NCI-H510A (cell line): ENCODE results near the gene CHAC2.
A peak's percentile ranks its signal among the peaks of the same experiment; 100 is the strongest.
"Not testable (repeated sequence)": the region's sequence is repeated elsewhere in the genome, so short reads cannot be mapped to it uniquely, and the experiment has no call there.

Source experiments
- DNase-seq: peaks from one replicate; lab custom pipeline; 2025; lab: John Stamatoyannopoulos, UW

The CHAC2 gene

GRCh38 chr2:53778536-53779162, 11.0 kb downstream of the CHAC2 start:
- no peak for DNase-seq

DNA sequence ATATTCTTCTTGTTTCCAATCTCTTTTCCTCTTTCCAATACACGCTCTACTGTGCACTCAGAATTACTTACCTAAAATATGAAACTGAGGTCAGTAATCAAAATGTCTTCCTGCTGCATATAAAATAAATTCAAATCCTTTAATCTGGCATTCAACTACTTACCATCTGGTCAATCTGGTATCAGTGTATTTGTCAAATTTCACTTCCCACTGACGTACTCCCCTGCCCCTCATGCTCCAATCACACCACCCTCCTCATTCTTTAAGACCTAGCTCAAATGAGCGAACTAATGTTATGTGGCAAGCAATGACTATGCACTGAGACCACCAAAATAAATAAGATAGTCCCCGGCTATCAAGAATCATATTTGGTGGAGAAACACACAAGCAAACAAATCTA, 12.5 kb downstream of the CHAC2 start:
- DNase-seq, result no peak

- no peak for DNase-seq
Measured at GRCh38 chr2:53782676-53783075, 15.1 kb downstream of the CHAC2 start.

DNA sequence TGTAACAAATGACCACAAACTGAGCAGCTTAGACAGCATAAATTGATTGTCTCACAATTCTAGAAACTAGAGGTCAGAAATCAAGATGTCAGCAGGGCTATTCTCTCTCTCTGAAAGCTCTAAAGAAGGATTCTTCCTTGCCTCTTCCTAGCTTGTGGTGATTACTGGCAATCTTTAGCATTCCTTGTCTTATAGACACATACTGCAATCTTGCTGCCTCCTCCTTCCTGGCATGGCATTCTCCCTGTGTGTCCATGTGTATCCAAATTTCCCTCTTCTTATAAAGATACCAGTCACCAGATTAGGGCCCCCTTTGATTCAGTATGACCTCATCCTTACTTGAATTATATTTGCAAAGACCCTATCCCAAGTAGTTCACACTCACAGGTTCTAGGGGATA, 16.8 kb downstream of the CHAC2 start:
- DNase-seq, result no peak

- no peak for DNase-seq
Measured at GRCh38 chr2:53785366-53785765, 17.8 kb downstream of the CHAC2 start.

DNA sequence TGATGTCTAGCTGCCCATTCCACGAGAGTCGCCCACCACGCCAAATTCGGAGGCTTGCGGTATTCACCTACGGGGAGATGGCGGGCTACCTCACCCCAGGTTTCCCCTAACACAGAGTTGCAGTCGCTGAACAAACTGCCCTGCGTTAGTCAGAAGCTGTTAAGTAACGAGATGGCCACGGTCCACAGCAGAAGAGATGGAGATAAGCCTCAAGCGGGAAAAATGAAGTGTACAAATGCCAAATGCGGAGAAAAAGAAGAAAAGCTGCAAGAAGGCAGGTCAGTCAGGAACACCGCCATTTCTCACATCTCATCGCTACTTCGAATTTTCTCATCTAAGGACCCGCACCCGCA, 18.7 kb downstream of the CHAC2 start:
- DNase-seq, result no peak

GRCh38 chr2:53786705-53787613, 19.4 kb downstream of the CHAC2 start, which contains the start of the genes ASB3 and ERLEC1:
Gene ASB3 (minus strand): TSS chr2:53786953. CDS start chr2:53765572, 21,381 bp downstream.
Gene ERLEC1 (plus strand): TSS chr2:53787044. CDS start chr2:53787211, 167 bp downstream.
- DNase-seq, result peak; percentile 80

- no peak for DNase-seq
Measured at GRCh38 chr2:53787614-53788289, 20.1 kb downstream of the CHAC2 start.

DNA sequence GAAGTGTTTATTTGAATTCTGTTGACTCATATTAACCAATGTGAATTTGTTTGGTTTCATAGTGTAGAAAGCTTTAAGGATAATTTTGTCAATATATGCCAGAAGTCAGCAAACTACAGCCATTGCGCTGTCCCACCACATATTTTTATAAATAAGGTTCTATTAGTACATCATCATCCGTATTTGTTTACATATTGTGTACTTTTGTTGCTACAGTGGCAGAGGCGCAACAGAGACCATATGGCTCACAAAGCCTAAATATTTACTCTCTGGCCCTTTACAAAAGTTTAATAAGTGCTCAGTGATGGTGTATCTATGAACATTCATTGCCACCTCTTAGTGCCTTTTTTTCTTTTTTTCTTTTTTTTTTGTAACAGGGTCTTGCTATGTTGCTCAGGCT, 25.7 kb downstream of the CHAC2 start:
- DNase-seq, result no peak

- DNase-seq, result no peak
Measured at GRCh38 chr2:53793821-53794220, 26.2 kb downstream of the CHAC2 start.

- DNase-seq, result no peak
Measured at GRCh38 chr2:53801547-53801946, 33.9 kb downstream of the CHAC2 start.

- DNase-seq, result no peak
Measured at GRCh38 chr2:53802617-53803151, 35.1 kb downstream of the CHAC2 start.

DNA sequence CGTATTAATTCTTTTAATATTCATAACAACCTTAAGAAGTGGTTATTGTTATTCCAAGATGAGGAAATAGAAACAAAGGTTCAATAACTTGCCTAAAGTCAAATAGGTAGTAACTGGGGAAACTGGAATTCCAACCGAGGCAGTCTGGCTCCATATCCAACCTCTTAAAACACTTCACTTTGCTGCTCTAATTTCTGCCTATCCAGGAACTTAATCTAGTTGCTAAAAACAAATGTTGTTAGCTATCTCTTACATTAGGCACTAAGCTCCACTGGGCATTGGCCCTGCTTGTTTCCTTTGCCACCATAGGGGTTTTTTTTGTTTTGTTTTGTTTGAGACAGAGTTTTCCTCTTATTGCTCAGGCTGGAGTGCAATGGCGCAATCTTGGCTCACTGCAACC, 44.0 kb downstream of the CHAC2 start:
- DNase-seq, result no peak

GRCh38 chr2:53813151-53813550, 45.5 kb downstream of the CHAC2 start:
- DNase-seq, result no peak

- no peak for DNase-seq
Measured at GRCh38 chr2:53818854-53819435, 51.3 kb downstream of the CHAC2 start.

- DNase-seq, result no peak
Measured at GRCh38 chr2:53819634-53820033, 52.0 kb downstream of the CHAC2 start.

GRCh38 chr2:53820048-53820447, 52.4 kb downstream of the CHAC2 start:
- no peak for DNase-seq

- no peak for DNase-seq
Measured at GRCh38 chr2:53820711-53821110, 53.1 kb downstream of the CHAC2 start.

- no peak for DNase-seq
Measured at GRCh38 chr2:53821810-53822209, 54.2 kb downstream of the CHAC2 start.

GRCh38 chr2:53823639-53824038, 56.0 kb downstream of the CHAC2 start:
- not testable (repeated sequence) for DNase-seq
